DMS114 treated with DMSO at 0.1 percent for 48 hours (cell line): ENCODE results near the gene JUP.
"Not testable (repeated sequence)": the region's sequence is repeated elsewhere in the genome, so short reads cannot be mapped to it uniquely, and the experiment has no call there.

ENCODE experiments used
- DNase-seq: peaks from one replicate; lab custom pipeline; 2025; ENCODE audit not compliant: unreplicated experiment; lab: John Stamatoyannopoulos, UW

Gene JUP

DNA sequence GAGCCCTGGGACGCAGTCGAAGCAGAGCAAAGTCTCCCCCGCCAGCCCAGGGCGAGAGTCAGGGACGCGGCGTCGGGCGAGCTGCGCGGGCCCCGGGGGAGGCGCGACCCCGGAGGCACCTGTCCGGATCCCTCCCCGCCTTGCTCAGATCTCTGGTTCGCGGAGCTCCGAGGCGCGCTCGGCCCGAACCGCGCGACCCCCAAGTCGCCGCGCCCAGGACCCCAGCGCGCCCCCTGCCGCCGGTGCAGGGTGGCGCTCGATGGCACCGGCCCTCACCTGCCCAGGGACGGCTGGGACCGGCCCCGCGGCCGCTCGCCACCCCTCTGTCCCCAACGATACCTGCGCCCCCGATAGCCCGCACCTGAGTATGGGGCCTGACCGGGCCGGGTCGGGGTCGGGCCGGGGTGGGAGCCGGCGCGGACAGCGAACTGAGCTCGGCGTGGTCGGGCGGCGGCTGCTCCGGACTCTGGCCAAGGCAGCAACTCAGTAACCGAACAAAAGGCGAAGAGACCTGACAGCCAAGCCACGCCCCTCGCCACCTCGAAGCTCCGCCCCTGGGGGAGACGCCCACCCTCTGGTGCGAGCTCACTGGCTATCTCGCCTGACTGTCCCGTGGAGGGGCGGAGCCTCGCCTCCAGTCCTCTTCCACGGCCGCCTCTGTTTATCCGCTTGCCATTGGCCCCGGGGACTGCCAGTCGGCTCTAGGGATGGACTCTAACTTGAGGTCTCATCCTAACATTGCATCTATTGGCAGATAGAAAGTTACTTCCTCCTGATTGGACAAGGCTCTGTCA is at the start of gene JUP:
JUP (minus strand) TSS at position 485 of the 794 bp plus-strand sequence. CDS start 14,857 bp downstream, outside the sequence.
- DNase-seq, result peak; percentile 97

DNA sequence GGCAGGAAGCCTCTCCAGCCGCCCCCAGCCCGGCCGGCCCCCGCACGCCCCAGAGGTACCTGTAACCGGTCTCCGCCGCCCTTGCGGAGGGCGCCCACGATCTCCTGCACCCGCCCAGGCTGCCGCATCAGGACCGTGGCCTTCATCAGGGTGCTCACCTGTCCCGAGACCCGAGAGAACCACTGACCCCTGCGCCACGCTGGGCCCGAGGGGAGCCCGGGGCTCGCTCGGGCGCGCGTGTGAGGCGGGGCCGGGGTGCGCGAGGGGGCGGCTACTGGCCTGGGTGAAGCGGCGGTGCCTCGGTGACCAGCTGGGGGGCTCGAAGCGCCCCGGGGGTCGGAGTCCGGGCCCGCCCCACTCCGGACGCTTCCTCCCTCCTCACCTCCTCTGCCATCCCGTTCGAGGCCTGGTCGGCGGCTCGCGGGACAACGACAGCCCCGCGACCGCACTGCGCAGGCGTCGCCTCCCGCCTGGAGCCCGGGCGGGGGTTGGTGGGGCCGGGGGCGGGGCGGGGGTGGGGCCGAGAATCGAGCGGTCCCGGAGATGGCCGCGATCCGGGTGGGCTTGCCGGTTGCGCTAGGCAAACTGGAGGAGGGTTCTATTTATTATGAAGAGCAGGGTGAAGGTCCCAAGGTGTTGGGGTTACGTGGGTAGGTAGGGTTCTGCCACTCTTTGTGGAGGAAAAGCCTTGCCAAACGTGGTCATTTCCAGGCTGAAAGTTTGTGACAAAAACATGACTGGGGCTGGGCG is 49.5 kb upstream of the JUP start, which contains the start of gene NT5C3B:
NT5C3B (minus strand) TSS at position 433 of the 750 bp plus-strand sequence; CDS start at position 394, 39 bp downstream.
- peak; percentile 33 for DNase-seq

DNA sequence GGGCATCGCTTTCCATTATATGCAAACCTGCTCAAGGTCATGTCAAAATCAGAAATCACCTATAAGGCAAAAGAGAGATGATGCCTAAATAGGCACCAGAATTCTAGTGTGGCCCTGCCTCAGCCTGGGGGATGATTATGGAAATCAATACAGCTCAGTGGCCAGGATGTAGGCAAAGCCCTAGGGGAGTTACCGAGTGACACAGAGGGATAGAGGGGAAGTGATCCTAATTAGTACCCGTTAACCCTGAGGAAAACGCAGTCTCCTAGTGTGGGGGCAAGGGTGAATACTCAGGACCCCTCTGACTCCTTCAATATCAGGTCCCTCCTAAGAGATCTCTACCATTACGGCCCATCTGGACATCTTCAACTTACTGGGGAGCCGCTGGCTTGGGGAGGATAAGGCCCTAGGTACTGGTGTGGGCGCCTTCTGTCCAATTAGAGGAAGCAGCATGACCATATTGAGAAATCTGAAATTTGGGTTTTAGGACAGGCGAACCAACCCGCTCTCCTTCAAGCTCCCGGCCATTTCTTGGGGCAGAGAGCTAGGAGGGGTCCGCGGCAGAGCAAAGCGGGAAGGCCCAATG is 48.8 kb upstream of the JUP start:
- no peak for DNase-seq

DNA sequence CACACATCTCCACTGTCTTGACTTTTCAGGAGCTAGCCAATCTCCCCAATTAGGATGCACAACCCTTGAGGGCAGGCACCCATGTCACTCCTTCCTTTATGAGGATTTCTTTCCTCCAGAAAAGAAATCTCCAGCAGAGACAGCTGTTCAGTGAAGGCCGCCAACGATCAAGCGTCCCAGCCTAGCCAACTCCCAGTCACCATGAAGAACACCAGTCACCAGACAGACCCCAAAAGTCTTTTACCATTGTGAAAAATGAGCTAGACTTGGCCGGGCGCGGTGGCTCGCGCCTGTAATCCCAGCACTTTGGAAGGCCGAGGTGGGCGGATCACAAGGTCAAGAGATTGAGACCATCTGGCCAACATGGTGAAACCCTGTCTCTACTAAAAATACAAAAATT is 43.5 kb upstream of the JUP start:
- DNase-seq, result not testable (repeated sequence)

DNA sequence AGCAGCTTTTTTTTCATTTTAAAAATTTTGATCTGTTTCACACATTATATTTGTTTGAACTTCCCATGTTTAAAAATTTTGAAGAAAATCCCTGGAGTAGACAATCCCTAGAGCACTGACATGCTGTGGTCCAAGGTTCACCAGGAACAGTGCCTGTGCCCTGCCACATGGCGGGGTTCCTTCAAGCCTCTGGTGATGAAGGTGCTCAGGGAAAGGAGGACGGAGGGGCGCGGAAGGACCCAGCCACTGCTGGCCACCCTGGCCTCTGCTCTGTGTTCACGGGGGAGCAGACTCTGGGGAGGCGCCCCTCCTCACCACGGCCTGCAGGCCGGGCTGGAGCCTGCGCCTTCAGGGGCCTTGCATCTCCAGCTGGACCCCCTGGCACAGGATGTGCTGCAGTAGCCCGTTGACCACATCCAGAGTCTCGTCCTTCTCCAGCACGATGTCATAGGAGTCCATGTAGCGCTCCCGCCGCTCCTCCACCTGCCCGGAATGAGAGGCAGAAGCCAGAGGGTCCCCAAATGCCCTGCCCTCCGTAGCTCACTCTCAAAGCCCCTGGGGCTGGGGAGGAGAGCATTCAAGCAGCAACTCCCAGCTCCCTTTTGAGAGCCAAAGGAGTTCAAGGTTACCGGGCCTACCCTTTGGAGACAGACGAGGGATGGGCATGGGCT is 38.8 kb upstream of the JUP start:
- no peak for DNase-seq

- DNase-seq, result no peak
Observed at GRCh38 chr17:41824086-41824485, 37.6 kb upstream of the JUP start.

GRCh38 chr17:41823580-41823979 is 37.1 kb upstream of the JUP start:
- no peak for DNase-seq

- DNase-seq, result no peak
Observed at GRCh38 chr17:41823141-41823524, 36.6 kb upstream of the JUP start.

DNA sequence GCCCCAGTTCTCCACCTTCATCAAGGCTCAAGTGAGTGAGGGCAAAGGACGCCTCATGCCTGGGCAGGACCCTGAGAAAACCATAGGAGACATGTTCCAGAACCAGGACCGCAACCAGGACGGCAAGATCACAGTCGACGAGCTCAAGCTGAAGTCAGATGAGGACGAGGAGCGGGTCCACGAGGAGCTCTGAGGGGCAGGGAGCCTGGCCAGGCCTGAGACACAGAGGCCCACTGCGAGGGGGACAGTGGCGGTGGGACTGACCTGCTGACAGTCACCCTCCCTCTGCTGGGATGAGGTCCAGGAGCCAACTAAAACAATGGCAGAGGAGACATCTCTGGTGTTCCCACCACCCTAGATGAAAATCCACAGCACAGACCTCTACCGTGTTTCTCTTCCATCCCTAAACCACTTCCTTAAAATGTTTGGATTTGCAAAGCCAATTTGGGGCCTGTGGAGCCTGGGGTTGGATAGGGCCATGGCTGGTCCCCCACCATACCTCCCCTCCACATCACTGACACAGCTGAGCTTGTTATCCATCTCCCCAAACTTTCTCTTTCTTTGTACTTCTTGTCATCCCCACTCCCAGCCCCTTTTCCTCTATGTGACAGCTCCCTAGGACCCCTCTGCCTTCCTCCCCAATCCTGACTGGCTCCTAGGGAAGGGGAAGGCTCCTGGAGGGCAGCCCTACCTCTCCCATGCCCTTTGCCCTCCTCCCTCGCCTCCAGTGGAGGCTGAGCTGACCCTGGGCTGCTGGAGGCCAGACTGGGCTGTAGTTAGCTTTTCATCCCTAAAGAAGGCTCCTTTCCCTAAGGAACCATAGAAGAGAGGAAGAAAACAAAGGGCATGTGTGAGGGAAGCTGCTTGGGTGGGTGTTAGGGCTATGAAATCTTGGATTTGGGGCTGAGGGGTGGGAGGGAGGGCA is 36.0 kb upstream of the JUP start:
- no peak for DNase-seq

DNA sequence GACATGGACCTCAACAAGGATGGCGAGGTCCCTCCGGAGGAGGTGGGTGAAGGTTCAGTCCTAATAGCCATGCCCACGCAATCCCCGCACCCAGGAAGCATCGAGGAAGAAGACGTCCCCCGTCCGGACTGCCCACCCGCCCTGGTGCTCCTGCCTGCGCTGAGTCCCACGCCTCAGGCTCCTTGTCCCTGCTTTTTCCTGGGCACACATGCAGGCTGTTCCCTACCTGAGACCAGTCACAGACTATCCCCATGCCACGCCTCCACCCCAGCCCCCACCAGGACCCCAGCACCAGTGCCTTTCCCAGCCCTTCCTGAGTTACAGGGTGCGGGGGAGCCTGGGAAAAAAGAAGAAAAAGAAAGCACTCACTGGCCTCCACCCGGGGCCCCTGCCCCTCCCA is 35.3 kb upstream of the JUP start:
- no peak for DNase-seq

- no peak for DNase-seq
Observed at GRCh38 chr17:41818024-41818423, 31.5 kb upstream of the JUP start.

- DNase-seq, result no peak
Observed at GRCh38 chr17:41816637-41817320, 30.3 kb upstream of the JUP start.

DNA sequence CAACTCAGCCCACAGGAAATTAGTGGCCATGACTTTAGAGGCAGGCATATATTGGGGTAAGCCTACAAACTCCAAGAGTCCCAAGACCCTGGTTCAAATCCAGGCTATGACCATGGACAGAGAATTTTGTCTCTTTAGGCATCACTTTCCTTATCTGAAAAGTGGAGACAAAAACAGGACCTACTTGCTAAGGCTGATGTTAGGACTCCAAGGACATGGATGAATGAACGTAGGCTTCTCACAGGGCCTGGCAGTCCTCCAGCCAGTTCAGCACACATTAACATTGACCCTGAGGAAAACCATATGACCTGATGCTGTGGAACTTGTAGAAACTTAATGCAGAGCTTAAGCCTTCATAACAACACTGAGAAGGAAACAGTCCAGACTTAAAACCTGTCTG is 27.7 kb upstream of the JUP start:
- DNase-seq, result no peak

DNA sequence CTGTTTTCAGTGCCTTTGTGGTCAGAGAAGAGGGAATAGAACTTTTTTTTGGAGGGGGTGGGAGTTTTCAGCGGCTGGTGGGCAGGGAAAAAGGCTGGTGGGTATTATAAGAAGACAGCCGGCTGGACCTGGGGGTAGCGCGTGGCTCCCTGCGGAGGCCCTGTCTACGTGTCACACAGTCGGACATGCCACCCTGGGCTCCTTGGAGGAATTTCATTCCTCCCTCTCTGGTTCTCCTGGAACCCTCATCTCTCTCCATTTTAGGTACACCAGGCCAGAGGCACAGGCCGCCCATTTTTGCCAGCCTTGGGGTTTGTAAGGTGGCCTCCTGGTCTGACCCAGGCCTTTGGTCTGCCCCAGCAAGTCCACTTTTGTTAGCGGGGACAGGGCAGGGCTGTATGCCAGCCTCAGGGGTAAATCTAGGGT is 27.2 kb upstream of the JUP start:
- no peak for DNase-seq

GRCh38 chr17:41813152-41813680 is 26.7 kb upstream of the JUP start:
- DNase-seq, result no peak

DNA sequence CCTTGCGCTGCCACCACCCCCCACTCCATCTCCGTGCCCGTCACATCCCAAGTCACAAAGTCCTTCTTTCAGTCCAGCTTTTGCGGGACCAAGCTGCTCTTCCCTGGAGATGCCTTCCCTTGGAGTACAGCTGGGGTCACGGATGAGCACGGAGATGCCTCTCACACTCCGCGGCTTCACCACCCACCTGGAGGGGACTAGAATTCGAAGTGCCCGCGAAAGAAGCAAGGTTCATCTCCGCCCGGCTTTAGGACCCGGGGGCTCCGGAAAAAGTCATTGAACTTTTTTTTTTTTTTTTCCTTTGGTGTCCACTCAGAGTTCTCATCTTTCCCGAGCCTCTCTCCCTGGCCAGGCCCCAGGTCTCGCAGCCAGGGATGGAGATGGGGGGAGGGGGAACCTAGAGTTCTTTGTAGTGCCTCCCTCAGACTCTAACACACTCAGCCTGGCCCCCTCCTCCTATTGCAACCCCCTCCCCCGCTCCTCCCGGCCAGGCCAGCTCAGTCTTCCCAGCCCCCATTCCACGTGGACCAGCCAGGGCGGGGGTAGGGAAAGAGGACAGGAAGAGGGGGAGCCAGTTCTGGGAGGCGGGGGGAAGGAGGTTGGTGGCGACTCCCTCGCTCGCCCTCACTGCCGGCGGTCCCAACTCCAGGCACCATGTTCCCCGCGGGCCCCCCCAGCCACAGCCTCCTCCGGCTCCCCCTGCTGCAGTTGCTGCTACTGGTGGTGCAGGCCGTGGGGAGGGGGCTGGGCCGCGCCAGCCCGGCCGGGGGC is 26.1 kb upstream of the JUP start, which contains the start of gene FKBP10:
FKBP10 (plus strand) TSS at position 624 of the 771 bp plus-strand sequence; CDS start at position 655, 31 bp downstream.
- DNase-seq, result peak; percentile 74

GRCh38 chr17:41811549-41812380 is 25.3 kb upstream of the JUP start, which contains the start of gene P3H4:
P3H4 (minus strand) TSS chr17:41811949; CDS start chr17:41811915, 34 bp downstream.
- peak; percentile 55 for DNase-seq
